Measurements from ENCODE around the gene EDN3. TPM values are rescaled to one million over a fixed set of nuclear protein-coding genes. Genes with fewer than 3 reads are reported as not detected.
"Not testable (repeated sequence)": the region's sequence is repeated elsewhere in the genome, so short reads cannot be mapped to it uniquely, and the experiment has no call there.

EDN3 gene
- total RNA-seq, 1 donor from 2014 or later, result not detected

DNA sequence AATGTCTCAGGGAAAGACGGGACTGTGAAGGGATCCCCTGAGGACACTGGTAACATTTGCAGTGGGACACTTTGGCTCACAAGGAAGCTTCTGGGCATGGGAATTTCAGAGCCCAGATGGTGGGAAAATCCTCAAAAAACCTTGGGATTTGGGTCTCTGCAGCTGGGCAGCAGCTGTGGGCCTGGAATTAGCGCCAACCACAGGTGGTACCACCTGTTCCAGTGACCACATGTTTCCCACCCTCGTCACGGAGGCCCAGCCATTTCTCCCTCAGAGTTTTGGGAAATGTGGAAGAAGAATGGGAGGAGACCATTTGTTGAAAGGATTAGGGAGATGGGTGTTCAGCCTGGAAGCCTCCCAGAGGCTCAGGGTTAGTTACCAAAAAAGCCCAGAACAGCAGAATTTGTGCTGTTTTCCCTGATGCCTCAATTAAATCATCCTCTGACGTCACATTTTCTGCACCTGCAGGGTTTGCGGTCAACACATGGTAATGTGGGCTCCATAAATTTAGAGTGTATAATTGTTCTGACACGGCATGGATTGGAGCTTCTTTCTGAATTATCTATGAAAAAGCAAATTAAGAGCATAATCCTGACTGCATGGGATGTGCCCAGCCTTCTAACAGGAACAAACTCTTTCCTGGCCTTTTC lies 34.4 kb downstream of the EDN3 start:
- DNase-seq (ENCODE audit: low read depth), result no peak
- TF ChIP-seq, protein P1, sequence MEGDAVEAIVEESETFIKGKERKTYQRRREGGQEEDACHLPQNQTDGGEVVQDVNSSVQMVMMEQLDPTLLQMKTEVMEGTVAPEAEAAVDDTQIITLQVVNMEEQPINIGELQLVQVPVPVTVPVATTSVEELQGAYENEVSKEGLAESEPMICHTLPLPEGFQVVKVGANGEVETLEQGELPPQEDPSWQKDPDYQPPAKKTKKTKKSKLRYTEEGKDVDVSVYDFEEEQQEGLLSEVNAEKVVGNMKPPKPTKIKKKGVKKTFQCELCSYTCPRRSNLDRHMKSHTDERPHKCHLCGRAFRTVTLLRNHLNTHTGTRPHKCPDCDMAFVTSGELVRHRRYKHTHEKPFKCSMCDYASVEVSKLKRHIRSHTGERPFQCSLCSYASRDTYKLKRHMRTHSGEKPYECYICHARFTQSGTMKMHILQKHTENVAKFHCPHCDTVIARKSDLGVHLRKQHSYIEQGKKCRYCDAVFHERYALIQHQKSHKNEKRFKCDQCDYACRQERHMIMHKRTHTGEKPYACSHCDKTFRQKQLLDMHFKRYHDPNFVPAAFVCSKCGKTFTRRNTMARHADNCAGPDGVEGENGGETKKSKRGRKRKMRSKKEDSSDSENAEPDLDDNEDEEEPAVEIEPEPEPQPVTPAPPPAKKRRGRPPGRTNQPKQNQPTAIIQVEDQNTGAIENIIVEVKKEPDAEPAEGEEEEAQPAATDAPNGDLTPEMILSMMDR (conservative IDR thresholded peaks at IDR 0.05; ENCODE audit: low read depth, low read length), result no peak
- no peak overlapping the region for H3K4me3 ChIP-seq (ENCODE audit: low read depth, low read length)

DNA sequence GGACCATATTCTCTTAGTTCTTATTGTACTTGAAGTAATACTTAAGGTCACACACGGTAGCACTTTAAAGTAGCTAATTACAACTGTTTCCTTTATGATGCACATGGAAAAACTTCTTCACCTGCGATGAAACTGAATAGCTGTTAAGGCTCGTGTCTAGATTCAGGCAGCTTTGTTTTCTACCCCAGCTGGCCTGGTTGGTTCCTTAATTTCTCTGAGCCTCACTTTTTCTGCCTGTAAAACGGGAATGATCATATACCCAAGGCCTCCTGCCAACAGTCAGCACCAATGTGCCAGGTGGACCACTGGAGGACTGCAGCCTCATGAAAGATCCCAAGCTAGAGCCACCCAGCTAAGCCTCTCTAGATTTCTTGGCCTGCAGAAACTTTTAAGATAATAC lies 35.0 kb downstream of the EDN3 start:
- DNase-seq (ENCODE audit: low read depth), result no peak
- no peak overlapping the region for H3K4me3 ChIP-seq (ENCODE audit: low read depth, low read length)
- TF ChIP-seq, protein P1 (conservative IDR thresholded peaks at IDR 0.05; ENCODE audit: low read depth, low read length), result no peak

DNA sequence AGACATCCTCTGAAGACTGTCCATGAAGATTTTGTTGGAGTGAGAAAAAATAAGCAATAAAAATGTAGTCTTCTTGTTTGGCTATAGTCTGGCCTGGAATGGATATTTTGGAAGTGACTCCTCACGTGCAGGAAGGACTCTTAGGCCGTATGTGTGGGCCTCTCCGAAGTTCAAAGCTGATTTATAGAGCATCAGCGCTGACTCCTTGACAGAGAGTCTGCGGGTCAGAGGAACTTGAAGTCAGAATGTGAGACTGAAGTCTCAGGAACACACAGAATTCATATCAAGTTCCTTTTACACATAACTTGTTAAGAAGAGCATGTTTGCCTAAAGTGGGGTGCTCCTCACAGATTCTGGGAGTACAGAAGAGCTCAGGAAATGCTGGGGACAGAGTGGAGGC lies 36.1 kb downstream of the EDN3 start:
- TF ChIP-seq, protein P1 (conservative IDR thresholded peaks at IDR 0.05; ENCODE audit: low read depth, low read length), result no peak
- no peak overlapping the region for H3K4me3 ChIP-seq (ENCODE audit: low read depth, low read length)
- no peak for DNase-seq (ENCODE audit: low read depth)

DNA sequence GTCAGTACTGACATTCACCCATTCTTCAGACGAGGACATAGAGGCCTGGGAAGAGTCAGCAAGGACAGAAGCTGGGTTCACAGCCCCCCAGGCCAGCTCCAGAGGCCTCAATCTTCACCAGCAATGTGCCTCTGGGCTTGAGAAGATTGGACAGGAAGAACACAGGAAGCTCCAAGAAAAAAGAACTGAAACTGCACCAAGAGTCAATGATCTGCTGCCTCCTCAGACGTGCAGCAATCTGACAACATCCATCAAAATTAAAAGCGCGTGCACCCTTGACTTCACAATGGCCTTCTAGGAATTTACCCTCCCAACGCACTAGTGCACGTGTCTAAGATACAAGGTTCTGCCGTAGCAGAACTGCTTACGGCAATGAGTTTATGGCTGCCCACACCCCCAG lies 38.0 kb downstream of the EDN3 start:
- not testable (repeated sequence) for DNase-seq (ENCODE audit: low read depth); H3K4me3 ChIP-seq (ENCODE audit: low read depth, low read length)

DNA sequence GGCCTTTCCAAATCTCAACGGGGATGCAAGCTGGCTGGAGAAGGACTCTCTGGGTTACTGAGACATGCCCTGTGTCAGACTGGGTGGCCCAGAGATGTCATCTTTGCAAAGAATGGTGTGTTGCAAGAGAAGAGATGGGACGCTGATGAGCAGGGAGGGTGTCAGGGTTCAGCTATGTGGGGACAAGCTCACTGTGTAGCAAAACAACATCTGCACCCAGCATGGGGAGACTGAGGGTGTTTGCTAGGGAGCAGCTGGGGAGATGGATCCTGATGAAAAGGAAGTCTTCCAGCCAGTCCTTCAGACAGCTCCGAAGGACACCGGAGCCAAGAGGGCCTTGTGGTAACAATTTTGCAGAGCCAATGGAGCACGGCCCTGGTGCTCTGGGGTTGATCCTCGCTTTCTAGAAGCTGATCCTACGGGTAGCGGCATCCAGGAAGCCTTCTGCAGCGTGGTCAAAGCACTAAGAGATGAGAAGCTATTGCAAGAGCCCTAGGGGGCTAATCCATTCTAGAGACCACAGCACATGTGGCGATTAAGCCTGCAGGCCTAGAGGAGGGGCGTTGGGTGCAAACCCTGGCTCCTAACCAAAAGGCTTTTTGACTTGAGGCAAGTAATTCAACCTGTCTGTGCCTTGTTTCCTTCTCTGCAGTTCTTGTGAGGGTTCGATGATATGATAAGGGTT lies 39.9 kb downstream of the EDN3 start:
- TF ChIP-seq, protein P1 (conservative IDR thresholded peaks at IDR 0.05; ENCODE audit: low read depth, low read length), result no peak
- DNase-seq (ENCODE audit: low read depth), result no peak
- H3K4me3 ChIP-seq (ENCODE audit: low read depth, low read length), result no peak overlapping the region

DNA sequence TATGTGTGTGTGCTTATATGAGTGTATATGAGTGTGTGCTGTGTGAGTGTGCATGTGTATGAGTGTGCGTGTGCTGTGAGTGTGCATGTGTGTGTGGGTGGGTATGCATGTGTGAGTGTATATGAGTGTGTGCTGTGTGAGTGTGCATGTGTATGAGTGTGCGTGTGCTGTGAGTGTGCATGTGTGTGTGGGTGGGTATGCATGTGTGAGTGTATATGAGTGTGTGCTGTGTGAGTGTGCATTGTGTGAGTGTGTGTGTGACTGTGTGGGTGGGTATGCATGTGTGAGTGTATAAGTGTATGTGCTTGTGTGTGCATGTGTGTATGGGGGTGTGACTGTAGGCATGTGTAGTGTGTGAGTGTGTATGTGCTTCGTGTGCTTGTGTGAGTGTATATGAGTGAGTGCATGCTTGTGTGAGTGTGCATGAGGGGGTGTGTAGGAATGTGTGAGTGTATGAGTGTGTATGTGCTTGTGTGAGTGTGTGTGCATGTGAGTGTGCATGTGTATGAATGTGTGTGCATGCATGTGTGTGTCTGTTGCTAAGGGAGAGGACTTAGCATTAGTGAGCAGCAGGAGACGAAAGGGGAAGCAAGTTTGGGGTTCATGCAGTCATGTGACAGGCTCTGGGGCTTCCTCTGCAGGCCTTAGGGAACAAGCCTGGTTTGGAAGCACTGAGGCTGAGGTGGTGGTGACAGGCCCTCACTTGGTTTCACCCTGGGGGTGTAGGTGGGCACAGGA lies 41.0 kb downstream of the EDN3 start:
- not testable (repeated sequence) for DNase-seq (ENCODE audit: low read depth); H3K4me3 ChIP-seq (ENCODE audit: low read depth, low read length)

DNA sequence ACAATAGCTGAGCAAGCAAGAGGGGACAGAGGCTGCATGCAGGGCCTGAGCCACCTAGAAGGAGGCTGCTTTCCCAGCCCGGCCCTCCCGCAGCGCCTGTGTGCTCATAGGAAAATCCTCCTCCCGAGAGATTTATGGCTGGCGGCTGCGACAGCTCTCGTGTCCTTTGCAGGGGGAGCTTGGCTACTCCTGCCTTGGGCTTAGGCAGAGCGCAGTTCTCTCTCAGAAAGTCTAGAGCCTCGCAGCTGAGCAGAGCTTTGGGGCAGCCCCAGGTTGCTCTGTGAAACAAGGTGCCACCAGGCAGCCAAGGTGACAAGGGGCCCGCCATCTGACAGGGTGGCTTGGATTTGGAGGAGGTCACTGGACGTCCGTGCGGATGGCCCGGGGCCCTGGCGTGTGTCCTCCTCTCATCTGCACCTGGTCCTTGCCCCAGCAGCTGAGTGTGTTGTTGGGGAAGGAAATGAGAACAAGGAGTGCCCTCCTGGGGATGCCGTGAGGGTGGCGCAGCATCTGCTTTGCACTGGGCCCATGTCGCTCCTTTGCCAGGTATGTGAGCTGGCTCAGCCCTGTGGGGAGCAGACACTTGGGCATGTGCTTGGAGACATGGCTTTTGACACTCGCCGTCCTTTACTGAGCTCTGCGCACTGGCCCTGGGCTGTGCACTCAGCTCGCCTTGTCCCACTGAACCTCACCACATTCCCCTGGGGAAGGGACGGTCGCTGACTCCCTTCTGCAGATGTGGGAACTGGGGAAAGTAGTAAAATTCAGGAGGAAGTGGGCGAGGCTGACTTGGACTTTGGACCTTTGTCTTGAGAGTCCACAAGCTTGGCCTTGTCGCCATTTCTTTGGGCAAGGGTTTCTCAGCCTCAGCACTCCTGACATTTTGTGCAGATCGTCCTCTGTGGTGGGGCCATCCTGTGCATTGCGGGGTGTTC lies 41.9 kb downstream of the EDN3 start:
- TF ChIP-seq, protein P1 (conservative IDR thresholded peaks at IDR 0.05; ENCODE audit: low read depth, low read length), result no peak
- no peak overlapping the region for H3K4me3 ChIP-seq (ENCODE audit: low read depth, low read length)
- DNase-seq (ENCODE audit: low read depth), result no peak
